Measurements from ENCODE around the gene KRT2.

GRCh38 chr12:52680363-52680762 is 28.4 kb upstream of the KRT2 start, which contains the start of gene KRT1:
- TF ChIP-seq CTCF (IDR thresholded peaks at IDR 0.05) (no peak), POLR2A (IDR thresholded peaks at IDR 0.05) (no peak)
